HG03469 (cell line): ENCODE results near the gene MAP3K15.

Experiments
- ATAC-seq: cut with Tn5 transposase; IDR thresholded peaks from one replicate; pipeline ENCODE4 v1.9.1; 2021; ENCODE audit warnings: mild to moderate bottlenecking, moderate library complexity, moderate number of reproducible peaks; ENCODE audit not compliant: unreplicated experiment

The MAP3K15 gene, protein sequence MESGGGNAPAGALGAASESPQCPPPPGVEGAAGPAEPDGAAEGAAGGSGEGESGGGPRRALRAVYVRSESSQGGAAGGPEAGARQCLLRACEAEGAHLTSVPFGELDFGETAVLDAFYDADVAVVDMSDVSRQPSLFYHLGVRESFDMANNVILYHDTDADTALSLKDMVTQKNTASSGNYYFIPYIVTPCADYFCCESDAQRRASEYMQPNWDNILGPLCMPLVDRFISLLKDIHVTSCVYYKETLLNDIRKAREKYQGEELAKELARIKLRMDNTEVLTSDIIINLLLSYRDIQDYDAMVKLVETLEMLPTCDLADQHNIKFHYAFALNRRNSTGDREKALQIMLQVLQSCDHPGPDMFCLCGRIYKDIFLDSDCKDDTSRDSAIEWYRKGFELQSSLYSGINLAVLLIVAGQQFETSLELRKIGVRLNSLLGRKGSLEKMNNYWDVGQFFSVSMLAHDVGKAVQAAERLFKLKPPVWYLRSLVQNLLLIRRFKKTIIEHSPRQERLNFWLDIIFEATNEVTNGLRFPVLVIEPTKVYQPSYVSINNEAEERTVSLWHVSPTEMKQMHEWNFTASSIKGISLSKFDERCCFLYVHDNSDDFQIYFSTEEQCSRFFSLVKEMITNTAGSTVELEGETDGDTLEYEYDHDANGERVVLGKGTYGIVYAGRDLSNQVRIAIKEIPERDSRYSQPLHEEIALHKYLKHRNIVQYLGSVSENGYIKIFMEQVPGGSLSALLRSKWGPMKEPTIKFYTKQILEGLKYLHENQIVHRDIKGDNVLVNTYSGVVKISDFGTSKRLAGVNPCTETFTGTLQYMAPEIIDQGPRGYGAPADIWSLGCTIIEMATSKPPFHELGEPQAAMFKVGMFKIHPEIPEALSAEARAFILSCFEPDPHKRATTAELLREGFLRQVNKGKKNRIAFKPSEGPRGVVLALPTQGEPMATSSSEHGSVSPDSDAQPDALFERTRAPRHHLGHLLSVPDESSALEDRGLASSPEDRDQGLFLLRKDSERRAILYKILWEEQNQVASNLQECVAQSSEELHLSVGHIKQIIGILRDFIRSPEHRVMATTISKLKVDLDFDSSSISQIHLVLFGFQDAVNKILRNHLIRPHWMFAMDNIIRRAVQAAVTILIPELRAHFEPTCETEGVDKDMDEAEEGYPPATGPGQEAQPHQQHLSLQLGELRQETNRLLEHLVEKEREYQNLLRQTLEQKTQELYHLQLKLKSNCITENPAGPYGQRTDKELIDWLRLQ (N-terminal part only)

DNA sequence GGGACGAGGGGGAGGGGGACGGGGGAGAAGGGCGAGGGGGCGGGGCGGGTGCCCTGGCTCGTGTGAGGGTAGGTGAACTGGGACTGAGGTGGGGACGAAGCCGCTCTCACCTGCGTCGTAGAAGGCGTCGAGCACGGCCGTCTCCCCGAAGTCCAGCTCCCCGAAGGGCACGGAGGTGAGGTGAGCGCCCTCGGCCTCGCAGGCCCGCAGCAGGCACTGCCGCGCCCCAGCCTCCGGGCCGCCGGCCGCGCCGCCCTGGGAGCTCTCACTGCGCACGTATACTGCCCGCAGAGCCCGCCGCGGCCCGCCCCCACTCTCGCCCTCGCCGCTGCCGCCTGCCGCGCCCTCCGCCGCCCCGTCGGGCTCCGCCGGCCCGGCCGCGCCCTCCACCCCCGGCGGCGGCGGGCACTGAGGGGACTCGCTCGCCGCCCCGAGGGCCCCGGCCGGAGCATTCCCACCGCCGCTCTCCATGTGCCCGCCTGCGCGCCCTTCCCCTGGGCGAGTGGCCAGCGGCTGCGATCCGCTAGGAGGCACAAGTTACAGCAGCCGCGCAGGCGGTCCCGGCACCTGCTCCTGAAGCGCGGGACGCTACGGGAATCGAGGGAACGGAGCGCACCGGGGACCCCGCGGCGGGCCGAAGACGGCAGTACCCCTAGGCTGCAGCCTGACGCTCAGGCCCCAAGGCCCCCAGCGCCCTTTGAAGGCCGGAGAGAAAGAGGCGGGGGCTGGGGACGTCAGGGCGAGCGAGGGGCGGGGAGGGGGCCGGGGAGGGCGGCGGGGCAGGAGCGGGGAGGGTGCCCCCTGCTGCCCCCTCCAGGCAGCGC, at the start of gene MAP3K15:
MAP3K15 (minus strand) TSS at position 718 of the 824 bp plus-strand sequence; CDS start at position 471, 247 bp downstream.
- ATAC-seq, result no peak

DNA sequence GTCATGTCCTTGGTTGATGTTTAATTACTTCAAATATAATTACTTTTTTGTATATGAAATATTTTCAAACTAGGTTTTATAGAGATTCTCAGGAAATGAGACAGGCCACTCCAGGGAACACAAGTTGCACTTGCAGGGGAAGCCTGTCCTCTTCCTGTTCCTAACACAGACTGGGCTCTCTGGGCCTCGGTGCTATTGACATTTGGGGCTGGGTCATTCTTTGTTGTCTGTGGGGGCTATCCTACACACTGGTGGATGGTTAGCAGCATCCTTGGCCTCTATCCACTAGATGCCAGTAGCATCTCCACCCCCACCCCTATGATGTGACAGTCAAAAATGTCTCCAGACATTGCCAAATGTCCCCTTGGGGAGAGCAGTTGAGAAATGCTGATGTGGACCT, 49.3 kb upstream of the MAP3K15 start:
- ATAC-seq, result no peak

DNA sequence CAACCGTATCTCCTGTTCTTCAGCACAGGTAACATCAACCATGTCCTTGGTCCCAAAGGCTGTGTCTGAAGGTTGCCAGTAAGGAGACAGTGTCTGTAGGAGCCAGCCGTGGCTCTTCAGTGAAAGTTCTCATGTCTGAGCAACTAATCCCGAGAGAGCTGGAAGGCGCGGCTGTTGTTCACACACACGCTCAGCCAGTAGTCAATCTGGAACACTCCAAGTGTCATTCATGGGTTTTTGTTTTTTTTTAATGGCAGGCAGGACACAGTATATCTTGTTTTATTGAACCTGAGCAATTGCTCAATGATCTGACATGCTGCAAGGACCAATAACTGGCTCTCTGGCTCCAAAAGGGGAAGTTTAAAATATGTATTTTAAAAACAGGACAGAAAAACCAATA, 48.4 kb upstream of the MAP3K15 start:
- ATAC-seq, result no peak

DNA sequence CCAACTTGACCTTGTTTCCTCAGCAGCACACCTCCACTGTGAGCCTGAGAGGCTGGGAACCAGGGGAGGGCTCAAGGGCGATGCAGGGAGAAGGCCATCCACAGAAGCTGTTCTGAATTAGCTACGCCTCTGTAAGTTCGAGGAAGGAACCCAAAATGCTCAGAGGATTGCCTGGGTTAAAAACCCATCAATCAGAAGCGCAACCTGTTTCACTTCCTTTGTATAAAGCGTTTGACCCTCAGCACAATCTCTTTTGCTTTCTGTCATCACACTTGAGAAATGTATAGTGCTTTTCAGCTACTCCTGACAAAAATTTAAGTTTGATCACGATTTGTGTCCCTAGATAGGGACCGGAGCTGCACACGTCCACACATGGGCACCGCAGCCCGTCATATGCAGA, 48.0 kb upstream of the MAP3K15 start:
- ATAC-seq, result no peak

DNA sequence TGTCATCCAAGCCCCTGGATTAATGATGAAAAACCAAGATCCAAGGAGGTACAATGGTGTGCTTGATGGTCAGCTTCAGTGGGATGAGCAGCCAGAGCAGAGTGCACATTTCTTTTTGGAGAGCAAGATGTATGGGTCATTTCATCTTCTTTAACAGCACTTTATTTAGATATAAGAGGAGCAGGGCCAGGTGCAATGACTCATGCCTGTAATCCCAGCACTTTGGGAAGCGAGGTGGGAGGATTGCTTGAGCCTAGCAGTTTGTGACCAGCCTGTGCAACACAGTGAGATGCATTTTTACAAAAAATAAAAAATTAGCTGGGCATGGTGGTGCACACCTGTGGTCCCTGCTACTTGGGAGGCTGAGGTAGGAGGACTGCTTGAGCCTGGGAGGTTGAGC, 45.3 kb upstream of the MAP3K15 start:
- ATAC-seq, result no peak

DNA sequence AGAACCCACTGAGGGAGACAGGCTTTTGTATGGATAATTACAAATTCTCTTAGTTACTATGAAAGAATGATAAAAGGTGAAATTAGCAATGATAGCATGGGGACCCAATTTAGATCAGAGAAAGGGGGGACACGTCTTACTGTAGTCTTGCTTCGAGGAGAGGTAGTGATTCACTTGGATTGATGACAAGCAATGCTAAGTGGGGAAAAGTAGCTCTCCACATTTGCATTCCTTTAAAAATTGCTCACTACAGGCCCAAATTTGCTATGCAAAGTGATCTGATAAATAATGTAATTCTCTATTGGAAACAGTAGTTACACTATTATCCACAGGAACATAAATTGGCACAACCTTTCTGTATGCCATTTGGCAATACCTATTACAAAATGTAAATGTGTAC, 42.5 kb upstream of the MAP3K15 start:
- no peak for ATAC-seq

DNA sequence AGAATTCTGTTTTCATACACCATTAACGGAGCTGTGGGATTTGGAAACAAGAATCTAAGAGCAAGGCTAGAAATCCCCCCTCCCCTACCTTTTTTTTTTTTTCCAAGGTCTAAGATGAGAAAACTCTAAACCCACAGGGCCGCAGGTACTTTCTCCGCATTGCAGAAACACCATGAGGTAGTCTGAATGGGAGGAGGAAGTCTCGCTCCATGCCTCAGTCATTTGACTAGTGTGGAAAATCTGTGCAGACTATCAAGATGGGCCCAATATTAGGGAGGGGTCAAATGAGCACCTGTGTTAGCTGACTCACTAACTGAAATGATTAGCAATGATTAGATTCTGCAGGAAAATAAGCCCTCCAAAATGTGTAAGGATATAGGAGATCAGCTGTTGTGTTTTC, 40.9 kb upstream of the MAP3K15 start:
- no peak for ATAC-seq

DNA sequence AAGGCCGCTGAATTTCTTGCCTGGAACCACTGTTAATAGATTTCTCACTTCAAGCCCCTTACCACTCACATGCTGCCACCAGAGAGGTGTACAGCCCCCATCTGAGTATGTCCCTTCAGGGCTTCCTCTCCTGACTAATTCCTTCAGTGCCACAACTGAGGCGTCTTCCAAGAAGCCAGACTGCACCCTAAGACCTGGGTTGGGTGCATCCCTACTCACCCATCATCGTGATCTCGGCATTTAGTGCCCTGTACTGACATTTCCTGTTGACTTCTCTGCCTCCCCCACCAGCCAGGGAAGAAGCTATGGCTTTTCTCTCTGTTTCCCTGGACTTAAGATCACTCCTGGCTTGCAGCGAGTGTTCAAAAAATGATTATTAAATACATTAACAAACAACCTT, 40.4 kb upstream of the MAP3K15 start:
- no peak for ATAC-seq

DNA sequence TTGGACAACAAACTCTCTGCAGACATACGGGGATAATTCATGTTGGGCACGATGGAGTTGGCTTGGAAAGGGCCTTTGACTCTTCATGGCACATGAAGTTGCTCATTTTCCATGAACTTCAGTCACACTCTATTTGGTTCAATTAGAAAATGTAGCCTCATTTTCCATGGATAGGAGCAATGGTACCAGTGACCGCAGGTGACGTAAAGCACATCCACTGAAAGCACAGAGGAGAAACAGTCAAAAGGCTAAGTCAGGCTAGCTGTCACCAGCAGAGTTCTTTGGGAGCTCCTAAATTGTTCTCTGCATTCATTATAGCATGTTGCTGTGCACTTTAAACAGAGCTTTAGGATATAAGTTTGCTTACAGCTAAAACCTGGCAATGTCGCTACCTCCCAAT, 39.9 kb upstream of the MAP3K15 start:
- no peak for ATAC-seq

DNA sequence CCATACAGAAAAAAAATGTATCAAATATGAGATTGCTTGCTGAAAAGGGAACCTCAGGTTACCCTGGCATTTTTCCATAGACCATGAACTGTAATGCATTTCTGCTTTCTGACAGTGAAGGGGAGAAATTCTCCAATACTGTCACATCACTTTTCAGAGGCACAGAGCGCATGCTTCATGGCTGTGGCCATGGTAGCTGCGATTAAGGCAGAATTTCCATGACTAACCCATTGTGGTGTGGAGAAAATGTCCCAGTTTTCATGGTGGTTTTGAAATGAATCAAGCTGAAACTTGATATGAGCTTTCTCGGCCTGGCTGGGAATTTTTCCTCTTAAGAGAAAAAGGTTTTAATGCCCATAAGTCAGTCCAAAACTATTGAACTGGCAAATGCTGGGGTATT, 39.5 kb upstream of the MAP3K15 start:
- no peak for ATAC-seq

DNA sequence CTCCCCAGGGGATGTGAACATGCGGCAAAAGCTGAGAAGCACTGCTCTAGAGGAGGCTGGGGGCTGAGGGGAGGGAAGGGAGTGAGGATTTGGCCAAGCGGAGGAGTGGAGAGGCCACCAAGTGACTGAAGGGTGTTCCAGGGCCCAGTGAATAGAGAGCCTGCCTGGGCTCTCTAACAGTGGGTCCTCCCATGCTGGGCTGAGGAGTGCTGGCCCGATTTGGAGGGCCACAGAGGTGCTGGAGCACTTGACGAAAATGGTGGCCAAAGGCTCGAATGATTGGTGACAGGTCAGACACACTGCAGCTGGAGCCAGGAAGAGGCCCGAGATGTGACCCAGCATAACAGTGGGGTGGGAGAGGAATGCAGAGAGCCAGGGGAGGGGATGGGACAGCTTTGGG, 37.5 kb upstream of the MAP3K15 start:
- no peak for ATAC-seq

DNA sequence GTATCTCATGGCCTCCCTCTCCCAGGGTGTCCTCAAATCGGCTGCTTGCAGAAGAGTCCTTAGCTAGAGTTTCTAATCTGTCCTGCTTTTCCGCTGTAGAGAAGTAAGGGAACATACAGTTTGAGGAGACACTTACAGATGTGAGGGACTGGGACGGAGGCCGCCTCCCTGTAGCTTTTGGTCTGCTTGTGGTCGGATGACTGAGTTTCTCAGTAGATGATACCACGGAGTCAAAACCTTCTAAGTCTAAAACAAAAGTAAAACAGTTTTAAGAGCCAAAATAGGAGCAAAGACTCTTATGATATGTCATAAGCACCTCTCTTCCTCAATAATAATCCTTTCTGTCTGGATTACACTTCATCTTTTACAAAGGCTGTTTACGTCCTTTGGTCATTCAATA, 34.5 kb upstream of the MAP3K15 start:
- no peak for ATAC-seq

DNA sequence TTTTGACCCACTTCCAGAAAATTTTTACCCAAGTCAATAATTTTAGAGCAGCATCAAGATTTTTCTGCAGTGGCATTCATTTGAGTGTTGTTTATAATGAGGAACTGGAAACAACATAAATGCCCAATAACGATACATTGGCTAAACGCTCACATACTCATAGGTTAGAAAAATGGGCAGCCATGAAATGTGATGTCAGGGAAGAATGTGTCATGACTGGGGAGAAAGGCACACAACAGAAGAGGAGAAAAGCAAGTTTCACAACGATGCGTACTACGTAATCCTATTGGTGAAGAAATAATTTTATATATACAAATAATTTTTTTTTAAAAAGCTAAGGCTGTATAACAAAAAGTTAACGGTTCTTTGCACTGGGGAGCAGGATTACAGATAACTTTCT, 33.6 kb upstream of the MAP3K15 start:
- ATAC-seq, result no peak

DNA sequence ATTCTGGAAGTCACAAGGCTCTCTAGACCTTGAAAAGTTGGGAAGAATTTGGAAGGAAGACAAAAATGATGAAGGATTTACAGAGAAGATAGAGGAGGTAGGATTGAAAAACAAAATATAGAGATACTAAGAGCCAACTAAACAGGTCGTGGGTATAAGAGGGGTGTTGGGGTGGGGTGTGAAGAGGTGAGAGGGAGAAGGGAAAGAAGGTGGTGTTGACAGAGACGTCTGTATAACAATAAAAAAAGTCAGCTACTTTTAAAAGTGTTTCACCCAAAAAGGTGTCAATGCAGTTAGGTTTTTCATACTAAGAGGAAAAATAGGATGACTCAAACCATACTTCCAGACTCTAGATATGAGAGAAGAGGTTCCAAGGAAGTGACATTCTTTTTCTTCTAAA, 33.0 kb upstream of the MAP3K15 start:
- no peak for ATAC-seq

DNA sequence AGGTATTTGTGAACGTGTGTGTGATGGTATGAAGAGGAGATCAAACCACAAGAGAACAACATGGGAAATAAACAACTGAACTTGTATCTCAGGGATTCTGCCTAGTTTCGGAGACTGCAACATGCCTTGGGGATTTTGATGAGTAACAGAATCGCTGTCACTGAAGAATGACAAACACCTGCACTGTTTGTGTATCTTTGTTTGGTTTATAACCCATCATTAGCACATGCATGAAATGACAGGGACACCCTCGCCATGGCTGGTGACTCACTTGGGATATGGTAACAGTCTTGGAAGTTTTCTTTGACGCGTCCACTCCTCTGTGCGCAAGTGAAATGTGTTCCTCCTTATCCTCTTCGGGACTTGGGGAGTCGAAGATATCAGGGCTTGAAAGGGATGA, 30.3 kb upstream of the MAP3K15 start:
- ATAC-seq, result no peak

DNA sequence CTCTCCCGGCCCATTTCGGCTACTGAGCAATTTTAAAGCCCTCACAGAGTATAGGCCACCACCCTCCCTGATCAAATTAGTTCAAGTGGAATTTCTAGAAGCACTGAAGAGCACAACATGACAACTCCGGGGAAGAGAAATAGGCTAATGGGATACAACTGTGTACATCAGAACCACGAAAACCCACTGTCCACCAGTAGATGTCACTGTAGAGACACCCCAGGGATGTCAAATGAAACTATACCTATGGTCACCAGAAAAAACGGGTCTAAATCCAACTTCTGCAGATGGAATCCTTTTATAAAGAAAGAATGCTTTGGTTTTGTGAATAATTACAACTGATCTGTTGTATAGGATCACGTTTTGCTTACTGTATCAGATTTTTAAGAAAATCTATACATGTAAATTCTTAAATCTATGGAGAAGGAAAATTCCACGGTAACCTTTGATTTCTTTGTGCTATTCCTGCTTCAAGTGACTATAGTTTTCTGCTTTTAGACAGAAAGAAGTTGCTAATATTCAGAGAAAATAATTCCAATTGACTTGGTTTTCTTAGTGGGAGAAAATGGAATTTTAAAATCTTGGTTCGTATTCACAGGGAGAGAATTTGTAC, 29.5 kb upstream of the MAP3K15 start:
- no peak for ATAC-seq

DNA sequence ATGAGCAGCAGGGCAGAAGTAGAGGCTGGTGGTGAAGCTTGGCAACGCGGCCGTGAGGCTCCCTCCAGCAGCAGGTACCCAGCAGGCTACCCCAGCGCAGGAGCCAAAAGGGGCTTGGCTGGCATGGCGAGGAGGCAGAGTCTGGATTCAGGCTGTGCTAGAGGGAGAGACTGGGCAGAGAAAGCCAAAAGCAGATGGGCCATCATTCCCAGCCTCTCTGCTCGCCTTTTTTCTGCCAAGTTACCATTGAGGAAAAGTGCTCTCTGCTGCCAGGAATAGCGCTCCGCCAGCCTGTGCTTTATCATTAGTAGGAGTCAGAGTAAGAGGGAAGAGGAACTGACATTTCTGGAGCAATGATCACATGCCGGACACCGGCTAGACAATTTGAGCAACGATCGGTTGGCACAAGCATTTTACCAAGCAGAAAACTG, 28.7 kb upstream of the MAP3K15 start:
- ATAC-seq, result no peak

DNA sequence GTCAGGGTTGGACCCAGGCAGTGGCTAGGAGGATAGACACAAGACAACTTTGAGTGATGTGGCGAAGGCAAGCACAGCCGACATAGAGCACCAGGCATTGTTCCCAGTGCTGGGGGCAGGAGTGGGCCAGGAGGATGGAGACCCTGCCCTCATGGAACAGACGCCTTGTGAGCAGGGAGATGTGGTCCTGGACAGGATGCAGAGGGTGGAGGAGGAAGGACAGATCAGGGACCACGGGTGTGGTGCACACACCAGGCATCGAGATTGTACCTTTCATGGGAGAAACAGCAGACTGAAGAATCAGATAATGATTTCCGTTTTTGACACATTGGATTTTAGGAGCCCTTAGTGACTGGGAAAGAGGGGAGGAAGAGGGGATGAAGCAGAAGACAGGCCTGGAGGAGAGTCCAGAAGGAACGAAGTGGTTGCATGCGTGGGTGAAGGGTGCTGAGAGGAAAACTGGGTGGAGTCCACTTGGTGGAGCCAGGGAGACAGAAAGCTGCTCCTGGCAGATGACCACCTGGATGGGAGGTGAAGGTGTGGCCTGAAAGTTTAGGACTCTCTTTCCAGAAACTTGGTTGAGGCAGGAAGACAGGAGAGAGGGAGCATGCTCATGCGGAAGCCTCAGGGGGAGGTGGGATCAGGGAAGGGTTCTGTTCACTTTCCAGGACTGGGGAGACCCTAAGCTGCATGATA, 27.9 kb upstream of the MAP3K15 start:
- no peak for ATAC-seq

DNA sequence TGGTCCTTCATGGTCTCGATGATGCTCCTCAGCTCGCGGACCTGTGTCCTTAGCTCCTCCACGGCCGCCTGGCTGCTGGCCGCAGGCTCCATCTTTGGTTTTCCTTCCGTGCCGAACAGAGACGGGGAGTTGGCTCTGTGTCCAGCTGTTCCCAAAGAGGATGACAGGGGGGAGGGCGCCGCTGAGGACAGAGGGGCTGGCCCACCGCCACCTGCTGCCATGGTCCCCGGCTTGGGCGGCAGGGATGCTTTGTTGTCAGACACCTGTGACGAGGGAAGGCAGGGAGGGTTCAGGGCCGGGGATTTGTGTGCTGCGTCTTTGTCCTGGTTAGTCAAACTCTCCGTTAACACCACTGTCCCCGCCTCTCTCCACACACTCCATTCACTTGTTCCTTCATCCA, 26.6 kb upstream of the MAP3K15 start:
- ATAC-seq, result no peak
